Gastroesophageal sphincter (tissue), 4 donors: ENCODE measurements around the gene TMEM38A. TPM values are rescaled to one million over a fixed set of nuclear protein-coding genes. Genes with fewer than 3 reads are reported as not detected.

Experiments used
- ATAC-seq: fragments of 150-250 bp; one replicate; pipeline ENCODE4 v1.9.1; 2016; ENCODE audit warnings: mild to moderate bottlenecking, moderate library complexity
- H3K27ac ChIP-seq, 4 donors: fragments of 200-600 bp; sonication (generic) in 3 of 4; 1 replicate in 3 of 4; 2 replicates in 1 of 4; pipeline ENCODE4 v1.5.1; 2016 to 2019
- H3K27me3 ChIP-seq: fragments of 200-600 bp; sonication (generic); one replicate; pipeline ENCODE4 v1.5.1; 2019
- H3K36me3 ChIP-seq, 2 donors: fragments of 200-600 bp; sonication (generic); one replicate each; pipeline ENCODE4 v1.5.1; 2019; ENCODE audit warnings: control low read depth in 1 of 2
- H3K4me1 ChIP-seq, 3 donors: fragments of 200-600 bp; sonication (generic); 1 replicate in 2 of 3; 2 replicates in 1 of 3; pipeline ENCODE4 v1.5.1; 2016 to 2019; ENCODE audit warnings: control low read depth in 2 of 3
- H3K4me3 ChIP-seq, 2 donors: fragments of 200-600 bp; sonication (generic); one replicate each; pipeline ENCODE4 v1.5.1; 2019; ENCODE audit warnings: mild to moderate bottlenecking in 1 of 2, moderate library complexity in 1 of 2
- H3K9me3 ChIP-seq, 3 donors: fragments of 200-600 bp; sonication (generic); one replicate each; pipeline ENCODE4 v1.5.1; 2017 to 2019; ENCODE audit warnings: control low read depth in 2 of 3
- CTCF ChIP-seq, 4 experiments: fragments of 200-600 bp in 2 of 4; fragments of 450-650 bp in 2 of 4; sonication (generic) in 1 of 4; IDR thresholded peaks; one replicate each; pipeline ENCODE4 v1.5.1; 2017 to 2019; ENCODE audit warnings: antibody characterized with exemption in 4 of 4, mild to moderate bottlenecking in 2 of 4, moderate library complexity in 2 of 4
- EP300 ChIP-seq: sonication (generic); formaldehyde crosslinking; IDR thresholded peaks from one replicate; pipeline ENCODE4 v1.6.1; 2017; ENCODE audit warnings: antibody characterized with exemption, mild to moderate bottlenecking
- POLR2A ChIP-seq, 2 donors: fragments of 450-650 bp; IDR thresholded peaks; one replicate each; pipeline ENCODE4 v1.6.1; 2017; ENCODE audit warnings: antibody characterized with exemption in 2 of 2, mild to moderate bottlenecking in 2 of 2, moderate library complexity in 1 of 2
- POLR2AphosphoS5 ChIP-seq: sonication (generic); formaldehyde crosslinking; IDR thresholded peaks from one replicate; pipeline ENCODE4 v1.6.1; 2017; ENCODE audit warnings: antibody characterized with exemption
- WGBS, 2 donors: methylation state at CpG; one replicate each; pipeline ENCODE4 v1.1.5; 2018; ENCODE audit warnings: low coverage in 1 of 2; 5-methylcytosine and 5-hydroxymethylcytosine counted together
- small RNA-seq, 4 donors: library from RNA; depleted of rRNA; stranded (forward); fragments of <200 nt; gene quantifications; one replicate each; pipeline ENCODE3, GENCODE V24; 2016
- total RNA-seq, 4 donors: library from RNA; depleted of rRNA; stranded (reverse); fragments of >200 nt; gene quantifications; one replicate each; pipeline ENCODE4 v1.1.0, GENCODE V29; 2016

The TMEM38A gene
- total RNA-seq, 4 donors from 2014 or later = 7.1 to 18.8 (median 8.8) TPM

- Histone ChIP-seq H3K27ac (no peak overlapping the region), H3K4me3 (no peak overlapping the region), H3K27me3 (no peaks in the 10 kb centered on the region), H3K36me3 (no peaks in the 10 kb centered on the region), H3K4me1 (peaks cover 0 to 19% (median 0%) of the 10 kb centered on the region in 3 donors), H3K9me3 (peaks cover 0 to 4% (median 0%) of the 10 kb centered on the region in 3 donors)
- ATAC-seq = no peak
- WGBS, 2 donors = 61 to 79% methylated on average over 3 of the region's 3 CpGs
- TF ChIP-seq EP300 = no peak
- no peak for TF ChIP-seq POLR2A (IDR thresholded peaks at IDR 0.05)
- TF ChIP-seq CTCF (IDR thresholded peaks at IDR 0.05) = no peak
- TF ChIP-seq POLR2AphosphoS5 = no peak
Measured at GRCh38 chr19:16736709-16737108, 75.8 kb downstream of the TMEM38A start.

- peaks cover 0 to 4% (median 0%) of the 10 kb centered on the region in 3 donors for H3K9me3 ChIP-seq
- WGBS, 2 donors = 25 to 55% methylated on average over 1 to 4 of the region's 4 CpGs
- no peak overlapping the region for H3K27ac ChIP-seq
- H3K27me3 ChIP-seq = no peaks in the 10 kb centered on the region
- ATAC-seq = no peak
- H3K36me3 ChIP-seq = no peaks in the 10 kb centered on the region
- H3K4me1 ChIP-seq = peaks cover 0 to 19% (median 0%) of the 10 kb centered on the region in 3 donors
- peak; percentile 28 for TF ChIP-seq POLR2AphosphoS5
- no peak for TF ChIP-seq CTCF (IDR thresholded peaks at IDR 0.05)
- no peak overlapping the region for H3K4me3 ChIP-seq
Measured at GRCh38 chr19:16737911-16738310, 77.0 kb downstream of the TMEM38A start.

- no peak for ATAC-seq
- H3K36me3 ChIP-seq = no peaks in the 10 kb centered on the region
- H3K9me3 ChIP-seq = peaks cover 0 to 4% (median 0%) of the 10 kb centered on the region in 3 donors
- H3K4me1 ChIP-seq = peaks cover 0 to 4% (median 0%) of the 10 kb centered on the region in 3 donors
- TF ChIP-seq POLR2A (IDR thresholded peaks at IDR 0.05) = no peak
- no peak for TF ChIP-seq EP300
- TF ChIP-seq POLR2AphosphoS5 = no peak
- no peak for TF ChIP-seq CTCF (IDR thresholded peaks at IDR 0.05)
- WGBS, 2 donors = 29% methylated on average over 2 of the region's 3 CpGs; no CpG with 5 or more reads in 1 of the 2 donors
- H3K4me3 ChIP-seq = no peak overlapping the region
- no peaks in the 10 kb centered on the region for H3K27me3 ChIP-seq
- H3K27ac ChIP-seq = no peak overlapping the region
Measured at GRCh38 chr19:16739546-16739945, 78.6 kb downstream of the TMEM38A start.

Small RNA genes lying within 50 kb of the gene (small RNA-seq; reads per million reads assigned to genes)
- 0 reads per million in 4 donors for gene AC008737.2

Other genes starting within 250 kb of the TMEM38A start
- 10 to 100 TPM in 3 of 4 donors, 1 to 10 TPM in 1; 8.4 to 22.1 (median 15.2) TPM for gene EPS15L1, start 189.2 kb upstream of the TMEM38A start, total RNA-seq
- gene CALR3, start 165.0 kb upstream of the TMEM38A start, total RNA-seq = not detected
- 10 to 100 TPM in 3 of 4 donors, 1 to 10 TPM in 1; 8.1 to 12.3 (median 11.9) TPM for gene C19orf44, start 164.7 kb upstream of the TMEM38A start, total RNA-seq
- 10 to 100 TPM in 1 of 4 donors, 1 to 10 TPM in 3; 5.7 to 12.7 (median 6.6) TPM for gene CHERP, start 118.7 kb upstream of the TMEM38A start, total RNA-seq
- 10 to 100 TPM; 24.9 to 35.5 (median 29.7) TPM for gene SLC35E1, start 88.7 kb upstream of the TMEM38A start, total RNA-seq
- gene MED26, start 32.9 kb upstream of the TMEM38A start, total RNA-seq = 10 to 100 TPM in 1 of 4 donors, 1 to 10 TPM in 3; 5.8 to 10.5 (median 8.3) TPM
- 100 to 1,000 TPM in 1 of 4 donors, 10 to 100 TPM in 3; 73.4 to 112 (median 86.0) TPM for gene SMIM7, start 995 bp upstream of the TMEM38A start, total RNA-seq
- 1 to 10 TPM in 1 of 4 donors, under 1 TPM in 2, not detected in 1; 0.15 to 1.4 (median 0.37) TPM for gene NWD1, start 58.7 kb downstream of the TMEM38A start, total RNA-seq
- gene SIN3B, start 168.3 kb downstream of the TMEM38A start, total RNA-seq = 10 to 100 TPM; 19.7 to 55.7 (median 45.8) TPM
- gene F2RL3, start 227.9 kb downstream of the TMEM38A start, total RNA-seq = 1 to 10 TPM; 2.3 to 5.1 (median 2.7) TPM